ENCODE results near the gene CNGB1.
"Not testable (repeated sequence)": the region's sequence is repeated elsewhere in the genome, so short reads cannot be mapped to it uniquely, and the experiment has no call there.

The CNGB1 gene

DNA sequence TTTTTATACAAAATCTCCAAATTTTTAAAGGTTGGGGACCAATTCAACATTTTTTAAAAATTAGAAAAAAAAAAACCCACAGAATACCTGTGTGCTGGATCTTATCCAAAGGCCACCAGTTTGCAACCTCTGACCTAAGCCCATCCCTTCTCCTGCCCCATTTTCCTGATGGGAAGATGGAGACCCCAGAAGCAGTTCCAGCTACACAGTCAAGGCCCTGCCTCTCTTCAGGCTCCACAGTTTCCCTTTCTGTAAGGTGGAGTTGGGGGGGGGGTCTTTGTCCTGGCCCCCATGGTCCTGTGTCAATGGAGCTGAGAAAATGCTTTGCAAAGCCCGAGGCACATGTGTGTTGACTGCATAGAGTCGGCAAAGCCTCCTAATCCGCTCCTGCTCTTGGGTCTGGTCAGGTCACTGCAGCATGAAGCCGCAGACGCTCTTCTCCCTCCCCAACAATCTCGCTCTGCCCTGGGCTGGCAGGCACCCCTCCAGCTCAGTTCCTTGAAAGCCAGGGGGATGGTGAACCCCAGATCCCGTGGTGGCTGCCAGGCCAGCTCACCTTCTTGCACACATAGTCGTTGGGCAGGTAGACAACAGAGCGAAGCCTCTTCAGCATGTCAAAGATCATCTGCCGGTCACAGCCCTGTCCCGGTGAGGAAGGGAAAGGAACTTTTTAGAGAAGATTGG lies 70.0 kb downstream of the CNGB1 start:
- no peak for DNase-seq

DNA sequence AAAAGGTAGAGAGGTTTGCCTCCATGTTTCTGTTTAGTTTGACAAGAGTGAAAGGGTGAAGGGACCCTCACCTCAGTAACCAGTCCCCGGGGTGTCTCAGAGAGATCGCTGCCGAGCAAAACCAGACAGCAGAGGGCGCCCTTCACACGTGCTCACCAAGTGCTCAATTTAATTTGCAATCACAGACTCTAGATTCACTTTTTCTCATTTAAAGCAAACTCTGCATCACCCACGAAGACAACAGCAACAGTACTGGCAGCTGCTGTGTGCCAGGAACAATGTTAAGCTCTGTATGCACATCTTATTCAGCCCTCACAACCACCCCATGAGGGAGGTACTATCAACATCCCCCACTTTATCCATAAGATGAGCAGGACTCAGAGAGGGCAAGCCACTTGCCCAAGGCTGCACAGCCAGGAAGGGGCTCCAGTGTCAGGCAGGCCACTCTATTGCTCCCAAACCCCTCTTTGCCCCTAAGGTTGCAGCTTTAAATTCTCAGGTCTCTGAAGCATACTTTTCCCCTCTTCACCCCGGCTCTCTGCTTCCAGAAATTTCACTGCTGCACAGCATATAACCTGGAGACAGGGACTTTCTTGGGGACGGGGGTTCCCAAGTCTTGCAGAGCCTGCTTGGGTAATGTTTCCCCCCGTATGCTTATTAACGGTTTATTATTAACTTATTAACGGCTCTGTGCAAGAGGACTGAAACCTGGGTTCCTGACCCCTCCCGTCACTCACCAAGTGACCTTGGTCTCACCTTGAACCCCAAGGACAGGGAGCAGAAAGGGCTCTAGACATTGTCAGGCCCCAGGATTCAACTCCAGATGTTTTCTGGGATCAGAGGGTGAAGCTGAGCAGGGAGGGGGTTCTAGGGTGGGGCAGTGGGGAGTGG lies 70.9 kb downstream of the CNGB1 start:
- peak; percentile 81 for DNase-seq

DNA sequence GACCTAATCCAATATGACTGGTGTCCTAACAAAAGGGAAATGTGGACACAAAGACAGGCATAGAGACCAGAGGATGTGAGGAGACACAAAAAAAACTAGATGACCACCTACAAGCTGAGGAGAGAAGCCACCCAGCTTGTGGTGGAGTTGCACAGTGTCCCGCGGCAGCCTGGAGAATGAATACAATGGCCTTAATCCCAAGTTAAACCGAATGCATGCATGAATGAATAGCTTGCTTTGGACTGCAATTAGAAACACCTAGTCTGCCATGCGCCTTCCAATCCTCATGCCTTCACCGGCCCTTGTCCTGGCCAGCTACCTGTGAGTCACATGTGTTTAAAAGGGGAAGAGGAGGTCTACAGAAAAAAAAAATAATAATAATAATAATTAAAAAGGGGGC lies 72.0 kb downstream of the CNGB1 start:
- no peak for DNase-seq

DNA sequence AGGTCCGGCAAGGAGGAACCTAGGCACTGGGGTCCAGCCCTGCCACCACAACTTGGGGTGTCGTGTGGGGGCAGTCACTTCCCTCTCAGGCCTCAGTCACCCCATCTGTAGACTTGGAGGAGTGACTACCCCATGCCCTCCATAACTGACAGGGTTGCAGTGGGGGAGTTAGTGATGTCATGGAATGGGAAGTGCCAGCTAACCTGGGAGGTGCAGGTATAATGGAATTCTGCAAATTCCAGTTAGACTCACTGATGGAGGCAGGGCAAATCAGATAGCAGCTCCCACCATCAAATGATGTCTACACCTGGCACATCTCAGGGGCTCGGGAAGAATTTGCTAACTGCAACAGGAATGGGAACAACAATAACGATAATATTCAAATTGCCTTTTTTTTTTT lies 72.9 kb downstream of the CNGB1 start:
- DNase-seq = no peak

DNA sequence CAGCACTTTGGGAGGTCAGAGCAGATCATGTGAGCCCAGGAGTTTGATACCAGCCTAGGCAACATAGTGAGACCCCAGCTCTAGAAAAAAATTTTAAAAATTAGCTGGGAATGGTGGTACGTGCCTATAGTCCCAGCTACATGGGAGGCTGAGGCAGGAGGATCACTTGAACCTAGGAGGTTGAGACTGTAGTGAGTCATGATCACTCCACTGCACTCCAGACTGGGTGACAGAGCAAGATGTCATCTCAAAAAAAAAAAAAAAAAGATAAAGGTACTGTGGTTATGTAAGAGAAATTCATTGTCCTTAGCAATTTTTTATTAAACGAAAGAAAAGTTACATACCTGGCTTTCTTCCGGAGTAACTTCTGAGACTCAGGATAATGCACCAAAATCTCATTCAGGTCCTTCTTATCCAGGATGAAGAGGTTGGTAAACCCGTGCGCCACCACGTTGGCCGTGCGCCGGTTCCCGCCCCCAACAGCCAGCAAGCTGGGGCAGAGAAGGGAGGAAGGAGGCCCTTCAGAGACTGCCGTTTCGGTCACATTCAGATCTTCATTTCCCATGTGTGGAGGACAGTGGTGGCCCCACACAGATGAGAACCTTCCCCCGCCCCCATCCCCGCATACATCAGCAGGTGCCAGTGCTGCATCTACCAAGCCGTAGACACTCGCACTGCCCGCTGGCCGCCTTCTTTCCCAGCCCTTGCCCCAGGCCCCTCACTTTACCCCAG lies 73.7 kb downstream of the CNGB1 start:
- DNase-seq = no peak

DNA sequence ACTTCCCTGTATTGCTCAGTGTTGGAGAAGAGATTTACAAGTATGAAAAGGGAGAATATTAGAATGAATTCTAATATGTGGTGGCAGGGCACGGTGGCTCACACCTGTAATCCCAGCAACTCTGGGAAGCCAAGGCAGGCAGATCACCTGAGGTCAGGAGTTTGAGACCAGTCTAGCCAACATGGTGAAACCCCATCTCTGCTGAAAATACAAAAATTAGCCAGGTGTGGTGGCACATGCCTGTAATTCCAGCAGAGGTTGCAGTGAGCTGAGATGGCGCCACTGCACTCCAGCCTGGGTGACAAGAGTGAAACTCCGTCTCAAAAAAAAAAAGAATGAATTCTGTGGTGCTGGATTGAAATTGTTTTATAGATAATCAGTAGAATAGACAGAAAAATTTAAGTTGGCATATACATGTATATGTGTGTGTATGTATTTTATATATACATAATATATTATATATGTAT lies 75.8 kb downstream of the CNGB1 start:
- DNase-seq = not testable (repeated sequence)

DNA sequence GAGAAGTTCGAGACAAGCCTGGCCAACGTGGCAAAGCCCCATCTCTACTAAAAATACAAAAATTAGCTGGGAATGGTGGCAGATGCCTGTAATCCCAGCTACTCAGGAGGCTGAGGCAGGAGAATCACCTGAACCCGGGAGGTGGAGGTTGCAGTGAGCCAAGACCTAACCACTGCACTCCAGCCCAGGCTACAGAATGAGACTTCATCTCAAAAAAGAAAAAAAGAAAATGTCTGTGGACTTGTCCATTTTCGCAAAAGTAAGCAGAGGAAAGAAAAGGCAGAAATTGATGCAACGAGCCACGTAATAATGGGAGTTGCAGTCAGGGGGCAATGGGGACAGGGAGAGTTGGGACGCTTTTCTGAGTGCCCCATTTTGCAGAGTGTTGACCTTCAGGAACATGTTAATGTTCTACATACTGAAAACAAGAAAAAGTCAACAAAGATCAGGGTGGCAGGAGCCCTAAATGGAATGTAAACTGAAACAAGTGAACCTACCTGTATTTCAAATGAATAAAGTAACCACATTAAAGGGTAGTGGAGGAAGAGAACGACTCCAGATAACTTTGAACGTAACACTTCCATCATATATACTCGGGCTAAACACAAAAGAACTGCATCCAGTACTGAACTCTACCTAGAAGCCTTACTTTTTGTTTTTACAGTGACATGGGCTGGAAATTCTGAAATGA lies 76.4 kb downstream of the CNGB1 start:
- no peak for DNase-seq

DNA sequence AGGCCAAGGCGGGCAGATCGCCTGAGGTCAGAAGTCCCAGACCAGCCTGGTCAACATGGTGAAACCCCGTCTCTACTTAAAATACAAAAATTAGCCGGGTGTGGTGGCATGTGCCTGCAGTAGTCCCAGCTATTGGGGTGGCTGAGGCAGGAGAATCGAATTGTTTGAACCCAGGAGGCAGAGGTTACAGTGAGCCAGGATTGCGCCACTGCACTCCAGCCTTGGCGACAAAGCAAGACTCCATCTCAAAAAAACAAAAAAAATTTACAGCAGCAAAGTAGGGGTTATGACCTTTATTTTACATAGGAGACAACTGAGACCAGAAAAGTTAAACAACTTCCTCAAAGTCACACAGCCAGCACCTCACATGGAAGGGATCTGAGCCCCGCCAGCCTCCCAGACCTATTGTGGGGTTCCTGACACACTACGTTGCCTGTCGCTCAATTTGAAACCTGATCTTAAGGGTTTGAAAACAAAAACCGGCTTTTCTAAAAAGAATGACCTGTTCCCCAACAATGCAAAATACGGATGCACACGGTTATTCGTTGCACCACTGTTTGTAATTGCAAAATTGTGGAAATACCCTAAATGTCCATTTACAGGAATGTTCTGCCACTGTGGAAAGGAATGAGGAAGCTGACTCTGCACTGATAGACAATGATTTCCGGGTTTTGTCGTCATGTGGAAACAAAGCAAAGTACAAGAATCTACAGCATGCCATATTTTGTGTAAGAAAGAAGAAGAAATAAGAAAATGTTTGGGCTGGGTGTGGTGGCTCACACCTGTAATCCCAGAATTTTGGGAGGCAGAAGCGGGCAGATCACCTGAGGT lies 77.2 kb downstream of the CNGB1 start:
- no peak for DNase-seq

DNA sequence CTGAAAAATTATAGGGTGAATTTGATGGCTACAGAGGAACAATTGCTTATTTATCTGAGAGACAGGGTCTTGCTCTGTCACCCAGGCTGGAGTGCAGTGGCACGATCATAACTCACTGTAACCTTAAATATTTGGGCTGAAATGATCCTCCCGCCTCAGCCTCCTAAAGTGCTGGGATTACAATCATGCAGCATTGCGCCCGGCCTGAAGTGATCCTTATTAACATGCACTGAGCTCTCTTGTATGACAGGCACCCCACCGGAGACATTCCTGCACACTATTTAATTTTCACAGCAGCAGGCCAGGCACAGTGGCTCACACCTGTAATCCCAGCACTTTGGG lies 77.7 kb downstream of the CNGB1 start:
- DNase-seq = no peak

DNA sequence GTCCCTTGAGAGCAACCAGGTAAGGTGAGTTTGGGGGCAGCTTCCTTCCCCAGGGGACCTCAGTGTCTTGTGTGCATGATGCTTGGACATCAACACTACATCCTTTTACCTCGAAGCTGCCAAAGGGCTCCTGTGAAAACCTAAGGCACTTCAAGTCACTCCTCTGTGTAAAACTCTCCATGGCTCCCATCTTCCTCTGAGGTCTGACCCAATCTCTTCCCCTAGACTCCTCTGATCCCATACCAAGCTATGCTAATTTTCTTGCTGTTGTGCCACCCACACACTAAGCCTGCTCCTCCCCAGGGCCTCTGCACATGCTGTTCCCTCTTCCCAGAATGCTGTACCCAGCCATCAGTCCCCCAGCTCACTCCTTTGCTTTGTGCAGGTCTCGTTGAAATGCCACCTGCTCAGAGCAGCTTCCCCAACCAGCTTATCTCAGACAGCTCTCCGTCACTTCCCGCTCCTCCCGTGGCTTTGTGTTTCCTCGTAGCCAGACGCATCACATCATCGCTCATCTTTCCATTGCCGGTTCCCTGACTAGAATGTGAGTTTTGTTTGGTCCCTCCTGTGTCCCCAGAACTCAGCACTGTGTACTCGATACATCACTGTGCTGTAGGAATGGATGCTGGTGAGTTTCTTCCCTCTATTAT lies 78.4 kb downstream of the CNGB1 start:
- no peak for DNase-seq

DNA sequence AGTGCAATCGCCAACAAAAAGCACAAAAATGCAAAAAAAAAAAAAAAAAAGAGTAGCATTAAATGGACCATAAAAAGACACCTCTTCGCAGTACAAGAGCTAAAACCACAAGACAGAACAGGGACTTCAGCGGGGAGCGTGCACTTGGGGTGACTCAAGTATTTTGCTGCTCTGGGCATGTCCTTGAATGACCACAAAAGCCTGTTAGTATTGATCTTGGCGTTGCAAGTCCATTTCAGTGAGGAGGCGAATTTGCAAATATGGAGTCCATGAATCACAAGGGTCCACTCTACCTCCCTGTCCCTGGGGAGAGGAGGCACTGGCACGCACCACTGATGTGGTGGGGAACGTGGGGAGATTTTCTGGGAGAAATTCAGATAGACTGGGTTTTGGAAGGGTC lies 78.9 kb downstream of the CNGB1 start:
- no peak for DNase-seq

DNA sequence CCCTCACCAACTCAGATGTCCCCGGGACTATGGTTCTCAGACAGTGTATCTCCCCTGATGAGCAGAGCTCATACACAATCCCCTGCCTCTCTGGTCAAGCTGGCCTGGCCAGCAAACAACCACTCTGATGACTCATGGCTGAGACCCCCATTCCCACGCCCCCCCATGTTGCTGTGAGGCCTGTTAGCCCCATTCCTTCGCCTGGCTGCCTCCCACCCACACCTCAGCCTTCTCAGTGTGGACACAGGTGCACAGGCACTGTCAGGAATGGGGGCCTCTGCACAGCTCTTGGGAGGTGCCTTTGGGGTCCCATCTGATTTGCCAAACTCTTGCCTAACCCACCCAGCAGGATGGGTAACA lies 80.2 kb downstream of the CNGB1 start:
- DNase-seq = no peak

DNA sequence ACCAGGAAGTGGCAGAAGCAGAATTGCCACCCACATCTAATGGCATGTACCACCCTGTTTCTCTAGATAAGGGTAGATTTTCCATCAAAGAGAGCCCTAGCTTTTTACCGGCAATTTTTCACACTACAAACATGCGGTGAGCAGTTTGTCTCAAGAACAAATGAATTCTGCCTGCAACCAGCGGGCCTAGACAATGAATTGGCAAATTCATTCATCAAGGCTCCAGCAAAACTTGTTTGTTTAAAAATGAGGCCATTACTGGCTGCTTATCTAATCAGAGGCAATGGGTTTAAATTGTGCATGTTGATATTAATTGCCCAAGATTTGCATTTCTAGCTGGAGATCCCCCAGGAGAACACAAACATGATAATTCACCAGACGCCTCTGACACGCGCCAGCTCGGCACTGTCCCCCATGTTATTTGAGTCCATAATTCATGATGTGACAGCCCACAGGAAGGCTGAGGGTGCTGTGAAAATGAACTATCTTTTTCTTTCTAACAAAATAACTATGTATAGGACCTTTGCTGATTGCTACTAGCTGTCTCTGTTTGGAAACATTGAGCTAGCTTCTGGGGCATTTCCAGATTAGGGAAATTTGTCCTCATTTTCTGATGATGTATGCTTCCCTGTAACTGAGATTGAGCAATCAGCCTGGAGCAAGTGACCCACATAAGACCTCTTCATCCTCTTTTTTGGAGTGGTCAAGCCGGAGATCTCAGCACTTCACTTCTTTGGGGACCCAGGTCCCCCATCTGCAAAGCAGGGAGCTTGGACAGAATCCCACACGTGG lies 80.8 kb downstream of the CNGB1 start:
- DNase-seq = no peak

DNA sequence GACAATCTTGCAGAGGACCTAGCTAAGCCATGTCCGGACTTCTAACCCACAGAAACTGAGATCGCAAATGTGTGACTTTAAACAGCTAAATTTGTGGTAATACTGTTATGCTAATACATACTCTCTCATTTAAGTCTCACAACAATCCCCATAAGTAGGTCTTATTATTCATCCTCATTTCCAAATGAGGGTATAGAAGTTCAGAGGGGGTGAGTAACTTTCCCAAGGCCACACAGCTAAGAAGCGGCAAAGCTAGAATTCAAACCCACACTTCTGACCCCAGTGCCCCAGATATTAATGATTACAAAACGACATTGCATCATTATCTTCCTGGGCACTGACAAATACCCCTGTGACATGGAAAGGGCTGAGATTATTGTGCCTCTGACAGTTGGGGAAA lies 81.4 kb downstream of the CNGB1 start:
- DNase-seq = no peak

DNA sequence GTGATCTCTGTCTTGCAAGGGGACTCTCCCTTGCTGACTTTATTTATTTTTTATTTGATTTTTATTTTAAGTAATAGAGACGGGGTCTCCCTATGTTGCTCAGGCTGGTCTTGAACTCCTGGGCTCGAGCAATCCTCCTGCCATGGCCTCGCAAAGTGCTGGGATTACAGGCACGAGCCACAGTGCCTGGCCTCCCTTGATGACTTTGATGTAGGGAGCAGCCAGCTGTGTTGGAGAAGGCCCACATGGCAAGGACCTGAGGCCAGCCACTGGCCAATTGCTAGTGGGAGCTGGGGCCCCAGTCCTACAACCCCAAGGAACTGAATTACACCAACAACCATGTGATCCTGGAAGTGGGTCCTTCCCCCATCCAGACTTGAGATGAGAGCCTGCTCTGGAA lies 81.8 kb downstream of the CNGB1 start:
- no peak for DNase-seq

DNA sequence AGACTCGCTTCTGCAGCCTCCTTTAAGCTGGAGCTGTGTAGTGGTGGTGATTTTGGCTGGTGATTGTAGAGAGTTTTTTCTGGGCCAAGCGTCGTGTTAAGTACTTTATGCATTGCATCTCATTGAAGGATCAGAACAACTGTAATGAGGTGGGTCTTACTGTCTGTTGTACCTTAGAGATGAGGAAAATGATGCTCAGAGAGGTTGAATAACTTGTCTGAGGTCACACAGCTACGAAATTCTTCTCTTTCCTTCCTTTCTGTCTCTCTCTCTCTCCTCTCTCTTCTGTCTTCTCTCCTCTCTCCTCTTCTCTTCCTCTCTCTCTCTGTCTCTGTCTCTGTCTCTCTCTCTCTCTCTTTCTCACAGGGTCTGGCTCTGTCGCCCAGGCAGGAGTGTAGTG lies 82.8 kb downstream of the CNGB1 start:
- DNase-seq = no peak

DNA sequence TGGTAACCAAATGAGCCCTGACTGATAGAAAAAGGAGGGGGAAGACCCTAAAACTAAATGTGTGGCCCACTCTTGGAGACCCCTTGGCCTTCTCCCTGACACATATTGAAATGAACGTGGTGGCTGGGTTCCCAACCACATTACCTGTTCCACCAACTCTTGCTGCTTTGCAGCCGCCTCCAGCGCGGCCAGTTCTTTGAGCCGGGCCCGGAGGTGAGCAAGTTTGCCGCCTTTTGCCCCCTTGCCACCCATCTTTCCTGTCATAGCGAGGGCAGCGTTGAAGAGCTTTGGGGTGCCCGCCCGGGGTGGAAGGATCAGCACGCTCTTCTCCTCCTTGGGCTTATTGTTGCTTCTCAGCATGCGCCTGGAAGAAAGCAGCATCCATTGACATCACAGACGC lies 83.2 kb downstream of the CNGB1 start:
- DNase-seq = no peak

DNA sequence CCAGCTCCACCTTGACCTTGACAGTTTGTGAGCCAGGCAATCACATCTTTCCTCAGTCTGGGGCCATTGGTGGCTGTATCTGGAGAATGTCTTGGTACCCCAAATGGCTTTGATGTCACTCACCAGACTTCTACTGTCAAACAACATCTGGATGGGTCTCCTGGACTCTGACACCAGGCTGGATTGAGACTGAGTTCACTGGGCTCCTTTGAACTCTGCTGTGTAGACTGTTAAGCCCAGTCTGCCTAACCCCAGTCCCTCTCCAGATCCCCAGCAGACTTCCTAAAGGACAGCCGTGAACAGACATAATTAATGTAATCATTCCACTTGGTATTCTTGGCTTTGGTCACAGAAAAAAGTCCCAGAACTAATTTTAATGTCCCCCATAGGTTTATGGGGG lies 84.5 kb downstream of the CNGB1 start:
- DNase-seq = no peak

DNA sequence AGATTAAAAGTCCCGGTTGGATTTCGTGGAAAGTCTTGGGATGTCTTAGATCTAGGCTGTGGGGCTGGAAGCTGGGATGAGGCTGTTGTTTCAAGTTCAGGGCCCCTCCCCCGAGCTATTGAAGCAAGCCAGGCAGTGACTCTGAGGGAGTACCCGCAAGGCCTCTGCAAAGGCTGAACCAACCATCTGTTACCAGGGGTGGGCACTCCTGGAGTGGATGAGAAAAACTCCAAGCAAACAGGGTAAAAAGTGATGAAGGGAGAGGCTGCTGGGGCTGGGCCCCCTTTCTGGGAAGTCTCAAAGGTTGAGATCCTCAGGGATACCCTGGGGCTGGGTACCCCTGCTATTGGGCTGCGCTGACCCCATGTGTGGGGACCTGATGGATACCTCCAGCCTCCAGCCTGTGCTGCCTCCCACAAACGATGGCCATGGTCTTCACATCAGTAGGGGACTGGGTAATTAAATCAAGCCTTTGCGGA lies 86.2 kb downstream of the CNGB1 start:
- no peak for DNase-seq

DNA sequence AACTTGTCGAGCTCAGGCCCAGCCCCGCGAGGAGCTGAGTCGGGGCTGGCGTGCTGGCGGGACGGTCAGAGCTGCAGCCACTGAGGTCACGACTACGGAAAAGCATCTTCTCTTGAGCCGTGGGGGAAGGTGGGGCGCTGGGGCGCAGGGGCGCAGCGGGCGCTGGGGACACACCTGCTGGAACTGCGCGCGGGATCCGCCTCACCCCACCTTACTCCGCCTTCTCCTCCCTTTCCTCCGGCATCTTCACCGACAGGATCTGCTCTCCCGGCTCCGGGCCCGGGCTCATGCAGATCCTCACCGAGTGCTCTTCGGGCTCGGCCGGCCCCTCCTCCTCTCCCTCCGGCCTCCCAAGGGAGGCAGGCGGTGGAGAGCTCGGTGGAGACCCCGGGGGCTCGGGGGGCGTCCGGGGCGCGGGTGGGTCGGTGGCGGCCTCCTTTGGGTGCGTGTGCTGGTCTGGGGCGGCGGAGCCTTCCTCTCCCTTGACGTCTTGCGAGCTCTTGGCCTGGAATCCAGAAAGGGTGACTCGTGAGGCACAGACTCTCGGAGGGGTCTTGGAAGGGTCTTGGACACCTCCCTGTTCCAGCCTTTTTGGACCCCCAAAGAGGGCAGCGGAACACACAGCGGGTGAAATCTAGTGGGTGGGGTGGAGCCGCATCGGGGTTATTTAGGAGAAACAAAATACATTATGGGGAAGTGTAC lies 86.8 kb downstream of the CNGB1 start:
- DNase-seq = no peak
